Activated CD8-positive, alpha-beta T cell treated with anti-CD3 and anti-CD28 coated beads, Interleukin-2, amount 10 ng/mL, durations not matched to agents 7 days and 5 days (primary cell): ENCODE results near the gene SWAP70. TPM values are rescaled to one million over a fixed set of nuclear protein-coding genes. Genes with fewer than 3 reads are reported as not detected.

Experiments used
- ATAC-seq: fragments of 150-1000 bp; cut with Tn5 transposase; one replicate; pipeline ENCODE4 v1.10.0; 2021; ENCODE audit warnings: moderate library complexity
- CTCF ChIA-PET: fragments of 350-600 bp; sonication (Branson Sonifier 250); formaldehyde crosslinking; loops from one replicate; lab custom pipeline; 2021; ENCODE audit warnings: antibody characterized with exemption; lab: Charles Lee
- POLR2A ChIA-PET: fragments of 350-600 bp; sonication (Branson Sonifier 250); formaldehyde crosslinking; loops from one replicate; lab custom pipeline; 2021; ENCODE audit warnings: antibody characterized with exemption; lab: Charles Lee
- DNase-seq: peaks from one replicate; pipeline ENCODE4 v3.0.0-alpha.2; 2020
- H3K27ac Mint-ChIP-seq: one replicate; pipeline ENCODE4 v1.8.0; 2021; ENCODE audit warnings: mild to moderate bottlenecking, mixed read lengths
- H3K27me3 Mint-ChIP-seq: one replicate; pipeline ENCODE4 v1.8.0; 2021; ENCODE audit warnings: low read depth, mixed read lengths
- H3K36me3 Mint-ChIP-seq: one replicate; pipeline ENCODE4 v1.8.0; 2021; ENCODE audit warnings: low read depth, mixed read lengths
- H3K4me1 Mint-ChIP-seq: one replicate; pipeline ENCODE4 v1.8.0; 2021; ENCODE audit warnings: low read depth, mixed read lengths
- H3K4me3 Mint-ChIP-seq: one replicate; pipeline ENCODE4 v1.8.0; 2021; ENCODE audit warnings: mild to moderate bottlenecking, mixed read lengths
- H3K9me3 Mint-ChIP-seq: one replicate; pipeline ENCODE4 v1.8.0; 2022; ENCODE audit warnings: mixed read lengths; ENCODE audit not compliant: insufficient read depth
- total RNA-seq, 2 experiments: library from RNA; stranded (reverse); gene quantifications; one replicate each; pipeline ENCODE4 v1.2.3, GENCODE V29; 2021

Gene SWAP70
- total RNA-seq, 2 experiments from 2014 or later = 11.5 to 13.3 TPM

GRCh38 chr11:9651899-9652748 lies 11.8 kb upstream of the SWAP70 start:
- no peak for ATAC-seq
- no peak for DNase-seq
- Mint-ChIP-seq H3K36me3 (no peaks in the 10 kb centered on the region), H3K4me3 (no peak overlapping the region), H3K9me3 (peaks cover 4% of the 10 kb centered on the region), H3K27me3 (peaks cover 7% of the 10 kb centered on the region), H3K27ac (no peak overlapping the region), H3K4me1 (no peaks in the 10 kb centered on the region)
- ChIA-PET POLR2A (no interaction called here), CTCF (interaction anchor here (0.9 kb wide), 1 partner anchor 39 kb away, joined by 4 read pairs; no protein-coding TSS in a partner anchor)

GRCh38 chr11:9653871-9654270 lies 10.0 kb upstream of the SWAP70 start:
- no peak overlapping the region for H3K27ac Mint-ChIP-seq

GRCh38 chr11:9656864-9657263 lies 7.0 kb upstream of the SWAP70 start:
- ATAC-seq = no peak
- DNase-seq = no peak
- no peaks in the 10 kb centered on the region for H3K36me3 Mint-ChIP-seq
- no peak overlapping the region for H3K4me3 Mint-ChIP-seq
- H3K27ac Mint-ChIP-seq = no peak overlapping the region
- H3K4me1 Mint-ChIP-seq = no peaks in the 10 kb centered on the region
- H3K27me3 Mint-ChIP-seq = peaks cover 9% of the 10 kb centered on the region
- ChIA-PET CTCF (interaction anchor here (1.0 kb wide), 1 partner anchor 42 kb away, joined by 3 read pairs; no protein-coding TSS in a partner anchor), POLR2A (interaction anchor here (0.6 kb wide), 1 partner anchor 638 kb away, joined by 3 read pairs; no protein-coding TSS in a partner anchor)
- H3K9me3 Mint-ChIP-seq = no peaks in the 10 kb centered on the region

More at GRCh38 chr11:9653871-9654270, 10.0 kb upstream of the SWAP70 start:
- ATAC-seq (no peak), DNase-seq (no peak)
- ChIA-PET POLR2A (no interaction called here), CTCF (no interaction called here)
- Mint-ChIP-seq H3K9me3 (no peaks in the 10 kb centered on the region), H3K36me3 (no peaks in the 10 kb centered on the region), H3K4me1 (no peaks in the 10 kb centered on the region), H3K4me3 (no peak overlapping the region), H3K27me3 (peaks cover 2% of the 10 kb centered on the region)

GRCh38 chr11:9657531-9657930 lies 6.3 kb upstream of the SWAP70 start:
- CTCF ChIA-PET = no interaction called here
- Mint-ChIP-seq H3K36me3 (no peaks in the 10 kb centered on the region), H3K4me1 (peaks cover 6% of the 10 kb centered on the region)

GRCh38 chr11:9660886-9661285 lies 3.0 kb upstream of the SWAP70 start:
- H3K27me3 Mint-ChIP-seq = peaks cover 22% of the 10 kb centered on the region
- peaks cover 8% of the 10 kb centered on the region for H3K9me3 Mint-ChIP-seq
- DNase-seq = no peak
- H3K4me3 Mint-ChIP-seq = no peak overlapping the region
- ATAC-seq = no peak
- H3K4me1 Mint-ChIP-seq = peaks cover 22% of the 10 kb centered on the region
- no peak overlapping the region for H3K27ac Mint-ChIP-seq
- peaks cover 6% of the 10 kb centered on the region for H3K36me3 Mint-ChIP-seq
- CTCF ChIA-PET = interaction anchor here (1.8 kb wide), 1 partner anchor 88 kb away, joined by 5 read pairs; no protein-coding TSS in a partner anchor
- POLR2A ChIA-PET = no interaction called here

More at GRCh38 chr11:9657531-9657930, 6.3 kb upstream of the SWAP70 start:
- Mint-ChIP-seq H3K9me3 (no peaks in the 10 kb centered on the region), H3K27me3 (peaks cover 15% of the 10 kb centered on the region), H3K27ac (no peak overlapping the region), H3K4me3 (no peak overlapping the region)
- ATAC-seq = no peak
- POLR2A ChIA-PET = no interaction called here
- DNase-seq = no peak

- Mint-ChIP-seq H3K27ac (no peak overlapping the region), H3K4me3 (no peak overlapping the region), H3K36me3 (peaks cover 15% of the 10 kb centered on the region), H3K9me3 (peaks cover 16% of the 10 kb centered on the region), H3K27me3 (peaks cover 22% of the 10 kb centered on the region), H3K4me1 (peaks cover 22% of the 10 kb centered on the region)
- no peak for DNase-seq
- ChIA-PET CTCF (interaction anchor here (1.4 to 1.8 kb wide), 2 partner anchors 17 to 86 kb away, joined by 4 to 5 read pairs; no protein-coding TSS in a partner anchor), POLR2A (no interaction called here)
- ATAC-seq = no peak
Measured at GRCh38 chr11:9662273-9662672, 1.6 kb upstream of the SWAP70 start.

- ATAC-seq = peak; percentile 62
- Mint-ChIP-seq H3K4me3 (peak overlapping the region; percentile 85), H3K4me1 (peaks cover 22% of the 10 kb centered on the region), H3K9me3 (peaks cover 16% of the 10 kb centered on the region), H3K36me3 (peaks cover 20% of the 10 kb centered on the region), H3K27me3 (peaks cover 22% of the 10 kb centered on the region), H3K27ac (peak overlapping the region; percentile 63)
- ChIA-PET POLR2A (interaction anchor here (1.1 kb wide), 1 partner anchor 10 kb away, joined by 4 read pairs; no protein-coding TSS in a partner anchor), CTCF (interaction anchor here (0.8 to 1.4 kb wide), 3 partner anchors 51 to 84 kb away, joined by 3 to 6 read pairs (median 4); no protein-coding TSS in a partner anchor)
- no peak for DNase-seq
Measured at GRCh38 chr11:9664276-9665171, 647 bp downstream of the SWAP70 start.

- ChIA-PET CTCF (no interaction called here), POLR2A (no interaction called here)
- ATAC-seq (no peak), DNase-seq (no peak)
- Mint-ChIP-seq H3K4me1 (peaks cover 22% of the 10 kb centered on the region), H3K36me3 (peaks cover 20% of the 10 kb centered on the region), H3K9me3 (peaks cover 16% of the 10 kb centered on the region), H3K27ac (no peak overlapping the region), H3K27me3 (peaks cover 20% of the 10 kb centered on the region), H3K4me3 (no peak overlapping the region)
Measured at GRCh38 chr11:9665749-9666148, 1.9 kb downstream of the SWAP70 start.

GRCh38 chr11:9669954-9670353 lies 6.1 kb downstream of the SWAP70 start:
- Mint-ChIP-seq H3K4me3 (no peak overlapping the region), H3K9me3 (peaks cover 16% of the 10 kb centered on the region), H3K4me1 (peaks cover 3% of the 10 kb centered on the region), H3K36me3 (peaks cover 18% of the 10 kb centered on the region), H3K27me3 (peaks cover 2% of the 10 kb centered on the region), H3K27ac (no peak overlapping the region)
- ChIA-PET POLR2A (no interaction called here), CTCF (interaction anchor here (0.8 to 2.2 kb wide), 3 partner anchors 57 to 89 kb away, joined by 4 to 7 read pairs (median 4); no protein-coding TSS in a partner anchor)
- no peak for DNase-seq
- no peak for ATAC-seq

- Mint-ChIP-seq H3K27ac (no peak overlapping the region), H3K9me3 (no peaks in the 10 kb centered on the region), H3K4me1 (no peaks in the 10 kb centered on the region), H3K4me3 (no peak overlapping the region), H3K36me3 (peaks cover 3% of the 10 kb centered on the region), H3K27me3 (peaks cover 2% of the 10 kb centered on the region)
- ATAC-seq (peak; percentile 42), DNase-seq (peak; percentile 25)
- ChIA-PET POLR2A (interaction anchor here (0.6 kb wide), 2 partner anchors 95 to 113 kb away, joined by 3 read pairs; no protein-coding TSS in a partner anchor), CTCF (interaction anchor here (1.7 kb wide), 1 partner anchor 76 kb away, joined by 9 read pairs; no protein-coding TSS in a partner anchor)
Measured at GRCh38 chr11:9672288-9672916, 8.5 kb downstream of the SWAP70 start.

GRCh38 chr11:9672918-9673317 lies 9.0 kb downstream of the SWAP70 start:
- Mint-ChIP-seq H3K4me1 (no peaks in the 10 kb centered on the region), H3K27me3 (peaks cover 2% of the 10 kb centered on the region), H3K4me3 (no peak overlapping the region), H3K36me3 (peaks cover 2% of the 10 kb centered on the region), H3K27ac (no peak overlapping the region), H3K9me3 (no peaks in the 10 kb centered on the region)
- no peak for DNase-seq
- CTCF ChIA-PET = interaction anchor here (1.7 kb wide), 1 partner anchor 75 kb away, joined by 9 read pairs; no protein-coding TSS in a partner anchor
- no peak for ATAC-seq
- POLR2A ChIA-PET = interaction anchor here (0.6 kb wide), 1 partner anchor 112 kb away, joined by 3 read pairs; no protein-coding TSS in a partner anchor
